CD4-positive, alpha-beta T cell treated with Interleukin-4 for 4 hours (primary cell): ENCODE data around the gene DPP6.

Experiments
- DNase-seq: peaks from one replicate; pipeline ENCODE4 v3.0.0-alpha.2; 2020

Gene DPP6

GRCh38 chr7:154679379-154680053, 627.3 kb downstream of the DPP6 start:
- no peak for DNase-seq

GRCh38 chr7:154680894-154681659, 628.9 kb downstream of the DPP6 start:
- no peak for DNase-seq

GRCh38 chr7:154682003-154682402, 629.8 kb downstream of the DPP6 start:
- DNase-seq: no peak

GRCh38 chr7:154684666-154685563, 632.7 kb downstream of the DPP6 start:
- no peak for DNase-seq

- DNase-seq: no peak
These were observed 633.3 kb downstream of the DPP6 start for GRCh38 chr7:154685564-154685901.

DNA sequence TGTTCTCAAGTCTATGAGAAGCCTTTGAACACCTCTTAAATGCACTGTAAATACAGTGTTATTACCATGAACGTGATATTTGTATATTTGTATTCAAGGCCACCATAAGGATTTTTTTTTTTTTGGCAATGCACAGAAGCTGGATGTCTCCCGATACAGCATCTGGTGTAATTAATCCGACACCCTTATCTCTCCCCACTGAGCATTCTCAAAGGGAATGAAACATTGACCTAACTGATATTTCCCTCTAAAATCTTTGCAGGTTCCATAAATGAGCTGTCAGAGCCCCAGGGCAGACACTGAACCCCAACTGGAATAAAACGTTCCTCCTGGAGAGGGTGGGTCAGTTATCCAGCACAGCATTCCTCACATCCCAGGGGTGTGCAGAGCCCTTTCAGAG, 634.1 kb downstream of the DPP6 start:
- no peak for DNase-seq

DNA sequence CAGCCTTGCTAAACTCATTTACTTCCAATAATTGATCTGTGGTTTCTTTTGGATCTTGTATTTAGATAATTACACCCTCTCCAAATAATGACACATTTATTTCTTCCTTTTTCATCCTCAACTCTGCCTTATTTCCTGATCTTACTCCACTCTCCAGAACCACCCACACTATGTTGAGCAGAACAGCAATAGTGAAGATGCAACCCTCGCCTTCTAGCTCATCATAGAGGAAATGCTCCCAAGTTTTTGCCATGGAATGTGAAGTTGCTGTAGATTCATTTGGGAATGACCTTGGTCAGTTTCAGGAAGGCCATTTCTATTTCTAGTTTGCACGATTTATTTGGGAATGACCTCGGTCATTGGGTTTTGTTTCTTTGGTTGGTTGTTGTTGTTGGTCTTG, 636.8 kb downstream of the DPP6 start:
- no peak for DNase-seq

DNA sequence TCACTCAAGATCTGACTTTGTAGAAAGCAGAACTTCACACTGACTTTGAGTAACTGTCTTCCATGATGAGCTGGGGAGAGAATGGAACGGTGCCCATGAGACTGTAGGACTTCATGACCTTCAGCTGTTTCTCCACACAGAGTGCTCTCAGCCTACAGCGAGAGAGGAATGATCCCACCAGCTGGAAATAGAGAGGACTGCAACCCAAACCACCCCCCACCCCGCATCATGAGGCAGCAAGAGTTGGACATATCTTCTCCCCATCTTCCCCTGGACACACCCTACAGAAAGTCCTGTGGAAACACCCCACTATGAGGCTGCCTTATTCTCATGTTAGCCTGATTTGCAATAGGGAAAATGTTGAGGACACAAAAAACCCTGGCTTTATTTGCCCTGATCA, 638.2 kb downstream of the DPP6 start:
- DNase-seq: no peak

GRCh38 chr7:154693661-154694060, 641.5 kb downstream of the DPP6 start:
- DNase-seq: no peak

GRCh38 chr7:154695836-154696235, 643.6 kb downstream of the DPP6 start:
- no peak for DNase-seq

DNA sequence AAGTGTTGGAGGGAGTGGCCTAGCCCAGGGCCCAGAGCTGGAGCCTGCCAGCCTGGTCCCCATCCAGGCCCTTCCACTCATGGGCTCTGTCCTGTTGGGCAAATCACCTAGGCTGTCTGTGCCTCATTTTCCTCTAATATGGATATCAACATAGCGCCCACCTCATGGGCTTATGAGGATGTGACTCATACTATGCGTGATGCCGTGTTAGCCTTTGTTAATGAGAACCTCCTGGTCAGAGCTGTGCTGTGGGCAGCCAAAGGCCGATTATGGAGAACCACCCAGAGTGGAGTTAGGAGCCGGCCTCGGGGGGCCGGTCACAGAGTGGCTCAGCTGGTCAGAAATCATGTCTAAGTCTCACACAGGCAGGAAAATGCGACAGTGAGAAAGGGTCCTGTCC, 644.4 kb downstream of the DPP6 start:
- DNase-seq: no peak

DNA sequence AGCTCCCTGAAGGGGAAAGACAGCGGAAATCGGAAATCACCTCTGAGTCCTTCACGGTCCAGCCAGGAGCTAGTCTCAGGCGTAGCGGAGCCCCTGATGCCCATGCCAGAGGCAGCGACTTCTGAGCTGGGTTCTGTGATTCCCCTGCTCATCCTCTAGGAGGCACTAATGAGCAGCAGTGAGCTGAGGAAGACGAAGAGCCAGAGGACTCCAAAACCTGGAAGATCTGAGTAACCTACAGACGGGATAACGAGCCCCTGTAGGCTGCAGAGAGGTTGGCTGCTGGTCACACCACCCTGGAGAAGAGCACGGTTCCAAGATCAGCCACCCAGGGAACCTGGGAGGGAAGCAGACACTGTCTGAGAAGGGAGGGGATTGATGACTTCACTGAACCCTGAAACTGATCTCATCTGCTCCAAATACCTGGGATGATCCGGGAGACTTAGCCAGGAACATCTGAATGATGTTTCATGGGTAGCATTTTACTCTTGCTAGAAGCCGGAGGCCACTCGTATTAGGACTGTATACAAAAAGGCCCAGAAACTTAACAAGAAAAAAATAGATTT, 646.6 kb downstream of the DPP6 start:
- no peak for DNase-seq

DNA sequence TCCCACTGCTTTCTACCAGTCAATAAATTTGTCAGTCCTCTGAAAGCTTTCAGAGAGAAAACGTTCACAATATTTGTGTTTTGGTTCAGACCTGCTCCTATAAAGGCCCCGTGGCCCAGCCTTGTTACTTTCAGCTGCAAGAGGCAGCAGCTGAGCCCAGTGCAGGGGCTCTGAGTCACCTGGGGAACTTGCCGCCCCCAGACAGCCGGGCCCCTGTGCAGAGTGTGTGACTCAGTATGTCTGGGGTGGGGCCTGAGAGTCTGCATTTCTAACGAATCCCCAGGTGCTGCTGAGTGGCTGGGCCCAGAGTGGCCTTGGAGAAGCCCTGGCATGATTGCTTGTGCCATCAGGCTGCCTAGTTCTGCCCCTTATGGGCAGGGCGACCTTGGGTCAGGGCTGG, 647.2 kb downstream of the DPP6 start:
- DNase-seq: no peak

GRCh38 chr7:154709840-154710520, 657.8 kb downstream of the DPP6 start:
- no peak for DNase-seq

- DNase-seq: no peak
These were observed 667.8 kb downstream of the DPP6 start for GRCh38 chr7:154720016-154720415.

DNA sequence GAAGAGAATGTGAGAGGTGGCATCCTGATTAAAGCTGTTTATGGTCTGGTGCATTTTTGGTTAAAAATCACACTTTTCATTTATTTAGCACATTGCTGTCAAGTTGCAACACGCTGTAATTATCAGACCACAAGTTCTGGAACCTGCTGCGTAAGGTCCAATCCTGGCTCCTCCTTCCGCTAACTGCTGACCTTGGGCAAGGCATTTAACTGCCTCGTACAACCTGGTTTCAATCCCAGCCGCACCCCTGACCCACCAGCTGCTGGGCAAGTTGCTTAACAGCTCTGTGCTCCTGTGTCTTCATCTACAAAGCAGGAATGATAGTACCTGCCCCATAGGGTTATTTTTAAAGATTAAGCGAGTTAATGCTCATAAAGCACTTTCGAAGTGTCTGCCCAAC, 668.9 kb downstream of the DPP6 start:
- no peak for DNase-seq

GRCh38 chr7:154726368-154726767, 674.2 kb downstream of the DPP6 start:
- DNase-seq: no peak

GRCh38 chr7:154729056-154729455, 676.9 kb downstream of the DPP6 start:
- DNase-seq: no peak

- no peak for DNase-seq
These were observed 683.6 kb downstream of the DPP6 start for GRCh38 chr7:154735766-154736165.

DNA sequence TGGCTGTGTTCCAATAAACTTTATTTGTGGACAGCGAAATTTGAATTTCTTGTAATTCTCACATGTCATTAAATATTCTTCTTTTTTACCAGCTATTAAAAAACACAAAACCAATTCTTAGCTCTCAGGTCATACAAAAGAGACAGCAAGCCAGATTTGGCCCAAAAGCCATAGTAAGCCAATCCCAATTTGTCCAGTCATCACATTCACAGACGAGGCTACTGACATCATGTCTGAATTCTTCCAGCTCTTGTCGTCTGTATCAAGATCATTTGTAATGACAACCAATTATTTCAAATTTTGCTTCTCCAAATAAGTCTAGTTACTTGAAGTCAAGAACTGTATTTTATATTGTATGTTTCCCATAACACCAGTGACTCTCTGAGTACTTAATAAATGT, 684.2 kb downstream of the DPP6 start:
- no peak for DNase-seq

GRCh38 chr7:154738216-154738615, 686.0 kb downstream of the DPP6 start:
- no peak for DNase-seq

- DNase-seq: no peak
These were observed 688.9 kb downstream of the DPP6 start for GRCh38 chr7:154741131-154741530.

DNA sequence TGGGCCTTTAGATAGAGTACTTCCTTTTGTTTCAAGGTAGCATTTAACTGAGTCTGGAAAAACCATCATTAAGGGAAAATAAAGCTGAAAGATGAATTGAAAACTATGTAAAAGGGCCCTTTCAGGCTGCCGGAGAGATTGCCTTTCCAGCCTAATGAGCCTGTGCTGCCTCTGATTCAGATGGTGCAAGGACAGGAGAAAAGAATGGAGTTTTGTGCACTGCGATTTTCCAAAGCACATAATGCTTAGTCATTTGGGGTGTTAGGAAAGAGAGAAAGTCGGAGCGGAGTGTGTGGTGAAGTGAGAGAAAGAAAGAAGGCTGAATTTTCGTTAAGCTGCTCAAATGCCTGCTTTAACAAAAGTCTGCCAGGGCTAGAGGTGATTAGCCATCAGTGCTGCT, 691.0 kb downstream of the DPP6 start:
- no peak for DNase-seq
